Tibial artery (tissue), 4 donors: Measurements from ENCODE around the gene CCSER1.

Source experiments
- DNase-seq, 2 donors: peaks; one replicate each; pipeline ENCODE4 v3.0.0-alpha.2; 2019
- H3K27ac ChIP-seq, 2 donors: fragments of 200-600 bp; sonication (generic) in 1 of 2; 1 replicate in 1 of 2; 2 replicates in 1 of 2; pipeline ENCODE4 v1.5.1; 2018 to 2019; ENCODE audit warnings: mild to moderate bottlenecking in 1 of 2
- H3K27me3 ChIP-seq, 2 donors: fragments of 200-600 bp; sonication (generic) in 1 of 2; one replicate each; pipeline versions ENCODE4 v1.5.1 to v1.6.0; 2016 to 2019
- H3K36me3 ChIP-seq, 3 donors: fragments of 200-600 bp; sonication (generic) in 2 of 3; one replicate each; pipeline ENCODE4 v1.5.1; 2016 to 2019; ENCODE audit warnings: mild to moderate bottlenecking in 2 of 3
- H3K4me1 ChIP-seq, 4 donors: fragments of 200-600 bp; sonication (generic) in 2 of 4; 1 replicate in 3 of 4; 2 replicates in 1 of 4; pipeline ENCODE4 v1.5.1; 2016 to 2019
- H3K4me3 ChIP-seq, 2 donors: fragments of 200-600 bp; sonication (generic) in 1 of 2; 1 replicate in 1 of 2; 2 replicates in 1 of 2; pipeline ENCODE4 v1.5.1; 2018 to 2019; ENCODE audit warnings: mild to moderate bottlenecking in 2 of 2
- H3K9me3 ChIP-seq, 3 donors: fragments of 200-600 bp; sonication (generic) in 1 of 3; one replicate each; pipeline ENCODE4 v1.5.1; 2016 to 2019
- intact Hi-C: fragments of 100-400 bp; cut with DNase I; formaldehyde crosslinking; loops from one replicate; pipeline ENCODE4 v1.15.0; 2023; ENCODE audit warnings: low total_unique reads
- TF ChIP-seq, protein P1 (sequence below), 2 experiments: fragments of 200-600 bp in 1 of 2; fragments of 450-650 bp in 1 of 2; IDR thresholded peaks; one replicate each; pipeline ENCODE4 v1.5.1; 2017 to 2019; ENCODE audit warnings: antibody characterized with exemption in 2 of 2, mild to moderate bottlenecking in 1 of 2, moderate library complexity in 1 of 2

The CCSER1 gene

DNA sequence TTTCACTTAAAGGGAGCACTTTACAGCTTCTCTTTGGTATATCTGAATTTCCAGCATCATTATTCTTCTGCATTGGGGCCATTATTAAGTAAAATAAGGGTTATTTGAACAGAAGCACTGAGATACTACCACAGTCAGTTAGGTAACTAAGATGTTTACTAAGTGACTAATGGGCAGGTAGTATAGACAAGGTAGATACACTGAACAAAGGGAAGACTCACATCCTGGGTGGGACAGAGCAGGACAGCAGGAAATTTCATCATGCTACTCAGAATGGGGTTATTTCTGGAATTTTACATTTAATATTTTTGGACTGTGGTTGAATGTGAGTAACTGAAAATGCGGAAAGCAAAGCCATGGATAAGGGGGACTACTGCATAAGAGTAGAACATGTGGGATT lies 316.0 kb downstream of the CCSER1 start:
- H3K27ac ChIP-seq: no peak overlapping the region
- H3K4me1 ChIP-seq: no peaks in the 10 kb centered on the region
- no peak for DNase-seq
- H3K36me3 ChIP-seq: no peaks in the 10 kb centered on the region
- TF ChIP-seq, protein P1, sequence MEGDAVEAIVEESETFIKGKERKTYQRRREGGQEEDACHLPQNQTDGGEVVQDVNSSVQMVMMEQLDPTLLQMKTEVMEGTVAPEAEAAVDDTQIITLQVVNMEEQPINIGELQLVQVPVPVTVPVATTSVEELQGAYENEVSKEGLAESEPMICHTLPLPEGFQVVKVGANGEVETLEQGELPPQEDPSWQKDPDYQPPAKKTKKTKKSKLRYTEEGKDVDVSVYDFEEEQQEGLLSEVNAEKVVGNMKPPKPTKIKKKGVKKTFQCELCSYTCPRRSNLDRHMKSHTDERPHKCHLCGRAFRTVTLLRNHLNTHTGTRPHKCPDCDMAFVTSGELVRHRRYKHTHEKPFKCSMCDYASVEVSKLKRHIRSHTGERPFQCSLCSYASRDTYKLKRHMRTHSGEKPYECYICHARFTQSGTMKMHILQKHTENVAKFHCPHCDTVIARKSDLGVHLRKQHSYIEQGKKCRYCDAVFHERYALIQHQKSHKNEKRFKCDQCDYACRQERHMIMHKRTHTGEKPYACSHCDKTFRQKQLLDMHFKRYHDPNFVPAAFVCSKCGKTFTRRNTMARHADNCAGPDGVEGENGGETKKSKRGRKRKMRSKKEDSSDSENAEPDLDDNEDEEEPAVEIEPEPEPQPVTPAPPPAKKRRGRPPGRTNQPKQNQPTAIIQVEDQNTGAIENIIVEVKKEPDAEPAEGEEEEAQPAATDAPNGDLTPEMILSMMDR (IDR thresholded peaks at IDR 0.05): no peak
- H3K4me3 ChIP-seq: no peak overlapping the region
- no peaks in the 10 kb centered on the region for H3K27me3 ChIP-seq
- no peaks in the 10 kb centered on the region for H3K9me3 ChIP-seq
- intact Hi-C loops: no loop called here

DNA sequence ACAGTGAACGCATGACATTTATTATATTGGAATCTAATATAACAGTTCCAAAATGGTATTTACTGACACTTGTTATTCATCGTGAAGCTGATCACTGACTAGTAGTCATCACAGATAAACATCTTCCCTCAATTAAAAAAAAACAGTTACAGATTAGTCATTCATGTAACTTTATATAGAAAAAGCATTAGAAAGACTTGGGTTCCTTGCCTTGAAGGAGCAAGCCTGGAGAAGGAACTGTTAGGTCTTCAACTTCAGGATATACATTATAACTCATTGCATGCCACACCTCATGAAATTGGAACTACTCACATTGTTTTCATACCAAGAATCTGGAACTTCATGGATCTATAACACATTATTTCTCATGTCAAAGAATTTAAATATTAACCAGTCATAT lies 317.7 kb downstream of the CCSER1 start:
- Histone ChIP-seq H3K27me3 (no peaks in the 10 kb centered on the region), H3K4me3 (no peak overlapping the region), H3K36me3 (no peaks in the 10 kb centered on the region), H3K9me3 (no peaks in the 10 kb centered on the region), H3K27ac (no peak overlapping the region), H3K4me1 (no peaks in the 10 kb centered on the region)
- no peak for DNase-seq
- intact Hi-C loops: no loop called here
- TF ChIP-seq, protein P1 (IDR thresholded peaks at IDR 0.05): no peak

DNA sequence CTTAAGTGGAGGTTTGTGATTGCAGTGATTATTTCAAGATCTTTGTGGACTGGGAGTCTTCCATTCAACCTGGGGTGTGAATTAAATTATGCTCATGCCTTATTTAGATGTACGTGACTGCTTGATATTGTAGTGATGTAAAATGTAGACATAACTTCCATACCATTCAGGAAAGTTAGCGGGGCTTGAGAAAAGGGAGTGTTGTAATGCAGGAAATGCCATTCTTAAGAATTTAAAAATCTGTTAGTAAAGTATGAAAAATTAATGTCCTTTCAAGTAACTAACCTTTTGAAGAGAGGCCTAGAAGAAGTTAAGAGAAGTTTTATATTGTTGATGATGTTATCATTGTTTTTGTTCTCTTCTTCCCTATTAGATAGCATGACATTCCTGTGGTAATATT lies 318.2 kb downstream of the CCSER1 start:
- Histone ChIP-seq H3K4me3 (no peak overlapping the region), H3K27me3 (no peaks in the 10 kb centered on the region), H3K36me3 (no peaks in the 10 kb centered on the region), H3K4me1 (no peaks in the 10 kb centered on the region), H3K9me3 (no peaks in the 10 kb centered on the region), H3K27ac (no peak overlapping the region)
- TF ChIP-seq, protein P1 (IDR thresholded peaks at IDR 0.05): no peak
- intact Hi-C loops: no loop called here
- no peak for DNase-seq

DNA sequence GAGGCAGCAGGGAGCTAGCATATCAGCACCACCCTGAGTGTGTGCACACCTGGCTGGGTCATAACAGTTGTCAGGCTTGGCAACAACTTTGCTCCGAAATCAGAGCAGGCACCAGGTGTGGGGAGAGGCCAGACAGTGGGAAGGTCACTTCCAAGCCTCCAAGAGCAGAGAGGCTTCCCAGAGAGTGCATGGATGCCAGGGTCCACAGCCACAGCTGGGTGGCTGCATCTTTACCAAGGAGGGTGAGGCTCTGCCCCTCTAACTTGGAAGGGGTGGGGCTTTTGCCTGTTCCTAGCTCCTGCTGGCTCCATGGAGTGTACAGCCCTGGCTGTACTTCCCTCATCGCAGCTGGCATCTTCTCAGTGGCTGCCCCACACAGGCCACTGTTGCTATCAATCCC lies 322.4 kb downstream of the CCSER1 start:
- H3K27me3 ChIP-seq: no peaks in the 10 kb centered on the region
- intact Hi-C loops: no loop called here

DNA sequence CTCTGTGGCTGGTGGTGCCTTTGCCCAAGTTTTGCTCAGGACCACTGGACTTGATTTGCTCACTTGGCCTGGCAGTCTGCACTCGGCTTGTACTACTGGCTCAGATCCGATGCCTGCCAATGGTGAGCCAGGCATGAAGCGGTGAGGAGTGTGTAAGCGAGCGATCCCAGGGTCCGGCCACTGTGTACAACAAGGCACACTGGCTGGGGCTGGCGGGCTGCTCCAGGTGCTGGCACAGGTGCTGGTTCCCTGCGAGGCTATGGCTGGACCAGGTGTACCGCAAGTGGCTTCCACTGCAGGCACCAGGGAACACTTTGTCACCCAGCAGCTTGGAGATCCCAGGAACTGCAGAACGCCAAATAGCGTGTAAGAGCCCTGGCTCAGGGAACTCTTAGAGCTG lies 329.7 kb downstream of the CCSER1 start:
- intact Hi-C loops: no loop called here
- TF ChIP-seq, protein P1 (IDR thresholded peaks at IDR 0.05): no peak
- H3K4me3 ChIP-seq: no peak overlapping the region
- H3K36me3 ChIP-seq: no peaks in the 10 kb centered on the region
- H3K9me3 ChIP-seq: peaks cover 0 to 12% (median 0%) of the 10 kb centered on the region in 3 donors
- H3K27me3 ChIP-seq: no peaks in the 10 kb centered on the region
- peak in 1 of 2 donors; percentile 61 for DNase-seq
- no peaks in the 10 kb centered on the region for H3K4me1 ChIP-seq
- H3K27ac ChIP-seq: no peak overlapping the region

More for the DNA sequence above, 322.4 kb downstream of the CCSER1 start:
- DNase-seq: no peak
- H3K36me3 ChIP-seq: no peaks in the 10 kb centered on the region
- no peak overlapping the region for H3K4me3 ChIP-seq
- no peaks in the 10 kb centered on the region for H3K9me3 ChIP-seq
- TF ChIP-seq, protein P1 (IDR thresholded peaks at IDR 0.05): no peak
- H3K27ac ChIP-seq: no peak overlapping the region
- H3K4me1 ChIP-seq: no peaks in the 10 kb centered on the region

DNA sequence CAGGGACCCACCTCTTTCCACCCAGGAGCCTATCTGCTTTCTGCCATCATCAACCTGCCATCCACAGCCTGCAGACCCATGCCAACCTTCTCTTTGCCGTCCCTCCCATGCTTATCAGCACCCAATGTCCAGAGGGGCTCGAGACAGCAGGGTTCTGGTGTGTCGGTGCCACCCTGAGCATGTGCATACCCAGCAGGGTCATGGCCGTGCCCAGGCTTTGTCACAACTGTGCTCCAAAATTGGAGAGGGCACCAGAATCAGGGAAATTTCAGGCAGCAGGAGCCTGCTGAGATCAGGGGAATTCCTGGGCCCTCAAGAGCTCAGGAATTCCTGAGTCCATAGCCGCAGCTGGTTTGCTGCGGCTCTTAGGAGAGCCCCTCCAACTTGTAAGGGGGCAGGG lies 330.6 kb downstream of the CCSER1 start:
- DNase-seq: no peak
- Histone ChIP-seq H3K9me3 (peaks cover 0 to 12% (median 0%) of the 10 kb centered on the region in 3 donors), H3K4me3 (no peak overlapping the region), H3K4me1 (no peaks in the 10 kb centered on the region), H3K36me3 (no peaks in the 10 kb centered on the region), H3K27ac (no peak overlapping the region), H3K27me3 (no peaks in the 10 kb centered on the region)
- TF ChIP-seq, protein P1 (IDR thresholded peaks at IDR 0.05): no peak
- intact Hi-C loops: no loop called here
